ENCODE data around the gene TJP2.

TJP2 gene

GRCh38 chr9:69190086-69190862, 16.2 kb downstream of the TJP2 start:
- TF ChIP-seq MYC (IDR thresholded peaks at IDR 0.05; ENCODE audit: low read depth, low read length): no peak
- H3K4me3 ChIP-seq (ENCODE audit: low read depth, low read length): no peak overlapping the region
- DNase-seq (ENCODE audit: low read depth): no peak

GRCh38 chr9:69190863-69191181, 16.7 kb downstream of the TJP2 start:
- DNase-seq (ENCODE audit: low read depth): no peak
- H3K4me3 ChIP-seq (ENCODE audit: low read depth, low read length): no peak overlapping the region
- no peak for TF ChIP-seq MYC (IDR thresholded peaks at IDR 0.05; ENCODE audit: low read depth, low read length)
- TF ChIP-seq POLR2A (IDR thresholded peaks at IDR 0.05; ENCODE audit: extremely low read depth, insufficient read length): no peak
- TF ChIP-seq MAX (IDR thresholded peaks at IDR 0.05; ENCODE audit: low read depth, low read length): no peak
- no peak for TF ChIP-seq CTCF (IDR thresholded peaks at IDR 0.05; ENCODE audit: low read depth, low read length)

- TF ChIP-seq POLR2A (IDR thresholded peaks at IDR 0.05; ENCODE audit: extremely low read depth, insufficient read length) (no peak), CTCF (IDR thresholded peaks at IDR 0.05; ENCODE audit: low read depth, low read length) (no peak), MAX (IDR thresholded peaks at IDR 0.05; ENCODE audit: low read depth, low read length) (no peak), MYC (IDR thresholded peaks at IDR 0.05; ENCODE audit: low read depth, low read length) (no peak)
- no peak for DNase-seq (ENCODE audit: low read depth)
- H3K4me3 ChIP-seq (ENCODE audit: low read depth, low read length): no peak overlapping the region
Measured at GRCh38 chr9:69191231-69191630, 17.2 kb downstream of the TJP2 start.

- H3K4me3 ChIP-seq (ENCODE audit: low read depth, low read length): no peak overlapping the region
- TF ChIP-seq MYC (IDR thresholded peaks at IDR 0.05; ENCODE audit: low read depth, low read length) (no peak), MAX (IDR thresholded peaks at IDR 0.05; ENCODE audit: low read depth, low read length) (no peak), CTCF (IDR thresholded peaks at IDR 0.05; ENCODE audit: low read depth, low read length) (no peak), POLR2A (IDR thresholded peaks at IDR 0.05; ENCODE audit: extremely low read depth, insufficient read length) (no peak)
- no peak for DNase-seq (ENCODE audit: low read depth)
Measured at GRCh38 chr9:69192214-69192613, 18.1 kb downstream of the TJP2 start.

- TF ChIP-seq MYC (IDR thresholded peaks at IDR 0.05; ENCODE audit: low read depth, low read length) (no peak), MAX (IDR thresholded peaks at IDR 0.05; ENCODE audit: low read depth, low read length) (no peak), POLR2A (IDR thresholded peaks at IDR 0.05; ENCODE audit: extremely low read depth, insufficient read length) (no peak), CTCF (IDR thresholded peaks at IDR 0.05; ENCODE audit: low read depth, low read length) (no peak)
- H3K4me3 ChIP-seq (ENCODE audit: low read depth, low read length): no peak overlapping the region
- no peak for DNase-seq (ENCODE audit: low read depth)
Measured at GRCh38 chr9:69193685-69194032, 19.6 kb downstream of the TJP2 start.

- TF ChIP-seq MAX (IDR thresholded peaks at IDR 0.05; ENCODE audit: low read depth, low read length): no peak
- no peak for TF ChIP-seq MYC (IDR thresholded peaks at IDR 0.05; ENCODE audit: low read depth, low read length)
- TF ChIP-seq CTCF (IDR thresholded peaks at IDR 0.05; ENCODE audit: low read depth, low read length): no peak
- no peak for TF ChIP-seq POLR2A (IDR thresholded peaks at IDR 0.05; ENCODE audit: extremely low read depth, insufficient read length)
- DNase-seq (ENCODE audit: low read depth): no peak
- no peak overlapping the region for H3K4me3 ChIP-seq (ENCODE audit: low read depth, low read length)
Measured at GRCh38 chr9:69194702-69195418, 20.8 kb downstream of the TJP2 start.

Data from NB4 (cell line).